NCI-H2029 treated with DMSO at 0.1 percent for 48 hours (cell line): ENCODE measurements around the gene FOXO6.

ENCODE experiments used
- DNase-seq: peaks from one replicate; lab custom pipeline; 2025; lab: John Stamatoyannopoulos, UW

Gene FOXO6

DNA sequence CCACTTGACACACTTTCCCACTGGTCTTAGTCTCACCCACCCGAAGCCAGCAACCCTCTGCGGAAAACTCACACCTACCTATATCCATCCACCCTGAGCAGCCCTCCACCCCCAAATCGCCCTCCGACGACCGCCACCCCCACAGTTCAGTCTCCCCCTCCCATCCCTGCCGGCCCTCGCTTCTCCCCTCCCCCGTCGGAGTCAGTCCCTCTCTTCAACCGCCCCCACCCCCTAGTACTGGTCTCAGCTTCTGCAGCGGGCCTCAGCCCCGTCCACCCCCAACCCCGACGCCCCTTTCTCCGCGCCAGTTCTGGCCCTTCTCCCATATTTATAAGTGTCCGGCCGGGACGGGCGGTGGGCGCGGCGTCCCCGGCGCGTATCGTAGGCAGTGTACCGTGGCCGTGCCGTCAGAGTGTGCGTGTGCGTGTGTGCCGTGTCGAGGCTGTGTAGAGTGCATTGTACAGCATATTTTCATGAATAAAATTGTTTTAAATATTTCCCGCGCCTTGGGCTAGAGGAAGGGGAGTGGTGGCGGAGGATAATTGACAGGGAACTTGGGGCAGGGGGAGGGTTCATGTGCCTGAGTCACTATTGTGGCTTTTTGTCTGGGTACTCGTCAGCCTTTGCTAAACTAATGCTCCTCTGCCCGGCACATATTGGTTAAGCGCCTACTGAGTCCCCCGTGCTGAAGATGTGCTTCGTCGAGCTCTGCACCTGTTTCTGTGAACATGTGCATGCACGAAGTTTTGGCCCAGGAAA lies 22.0 kb downstream of the FOXO6 start:
- DNase-seq = no peak

GRCh38 chr1:41384579-41384978 lies 23.3 kb downstream of the FOXO6 start:
- DNase-seq = no peak

- no peak for DNase-seq
Observed at GRCh38 chr1:41385398-41386195, 24.4 kb downstream of the FOXO6 start.

DNA sequence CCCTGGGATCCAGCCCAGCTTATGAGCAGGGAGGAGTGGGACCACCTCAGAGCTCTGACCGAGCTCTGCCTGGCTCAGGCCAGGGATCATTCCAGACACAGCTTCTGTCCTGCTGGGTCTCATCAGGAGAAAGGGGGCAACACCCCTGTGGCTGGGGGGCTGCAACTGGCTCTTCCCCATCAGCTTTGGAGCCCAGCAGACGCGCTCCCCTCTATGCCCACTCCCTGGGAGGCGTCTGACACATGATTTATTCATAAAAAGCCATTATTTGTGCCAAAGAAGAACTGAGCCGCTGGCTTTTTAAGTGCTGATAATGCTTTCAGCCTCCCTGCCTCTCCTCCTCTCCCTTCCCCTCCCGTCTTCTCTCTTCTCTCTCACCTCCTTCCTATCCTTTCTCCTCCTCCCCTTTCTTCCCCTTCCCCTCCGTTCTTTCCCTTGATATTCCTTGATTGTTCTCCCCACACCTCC lies 25.0 kb downstream of the FOXO6 start:
- DNase-seq = no peak

DNA sequence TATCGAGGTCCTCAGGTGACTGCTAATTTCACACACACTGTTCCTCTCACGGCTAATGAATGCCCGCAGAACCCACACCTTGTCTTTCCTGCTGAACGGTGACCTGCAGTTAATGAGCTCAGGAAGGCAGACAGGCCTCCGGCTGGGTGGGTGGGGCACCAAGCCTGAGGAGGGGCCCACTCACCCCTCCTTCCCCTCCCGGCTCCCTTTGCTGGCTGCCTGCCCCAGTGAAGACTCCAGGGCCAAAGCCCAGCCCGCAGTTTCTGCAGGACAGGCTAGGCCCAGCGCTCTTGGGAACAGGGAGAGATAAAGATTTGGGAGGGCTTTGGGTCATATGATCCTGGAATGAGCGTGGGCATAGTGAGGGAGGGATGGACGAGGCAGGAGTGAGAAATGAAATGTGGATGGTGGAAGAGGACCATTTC lies 26.4 kb downstream of the FOXO6 start:
- DNase-seq = peak; percentile 100

DNA sequence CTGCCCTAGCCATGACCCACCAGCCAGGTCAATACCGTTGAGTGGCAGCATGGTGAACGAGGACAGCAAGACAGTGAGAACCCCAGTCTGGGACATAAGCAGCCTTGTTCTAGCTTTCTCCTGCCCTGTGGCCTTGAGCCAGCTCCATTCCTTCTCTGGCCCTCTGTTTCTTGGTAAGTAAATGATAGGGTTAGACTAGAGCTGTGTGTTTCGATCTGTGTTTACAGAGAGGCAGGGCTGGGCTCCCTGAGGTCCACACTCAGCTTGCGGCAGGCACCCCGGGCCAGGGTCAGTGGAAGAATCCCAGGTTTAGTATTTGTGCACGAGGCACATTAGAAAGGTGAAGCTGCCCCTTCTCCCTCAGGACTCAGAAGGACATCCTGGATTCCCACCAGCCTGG lies 27.3 kb downstream of the FOXO6 start:
- DNase-seq = no peak

GRCh38 chr1:41389009-41389408 lies 27.8 kb downstream of the FOXO6 start:
- no peak for DNase-seq

- DNase-seq = peak; percentile 100
Observed at GRCh38 chr1:41390166-41390565, 28.9 kb downstream of the FOXO6 start.

DNA sequence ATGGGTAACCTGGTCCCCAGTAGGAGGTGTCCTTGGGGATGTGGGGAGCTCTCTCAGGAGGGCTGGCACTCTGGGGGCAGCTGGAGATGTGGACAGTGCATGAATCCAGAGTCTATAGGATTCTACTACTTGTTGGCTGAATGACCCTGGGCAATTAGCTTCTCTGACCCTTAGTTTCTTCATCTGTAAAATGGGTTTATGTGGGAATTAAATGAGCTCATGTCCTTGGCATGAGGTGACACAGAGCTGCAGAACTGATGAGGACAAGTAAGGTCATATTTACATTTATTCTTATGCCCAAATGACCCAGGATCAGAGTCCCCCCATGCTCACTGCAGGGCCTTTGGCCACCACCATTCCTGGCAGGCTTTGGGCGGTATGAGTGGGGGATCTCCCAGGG lies 29.3 kb downstream of the FOXO6 start:
- peak; percentile 96 for DNase-seq

DNA sequence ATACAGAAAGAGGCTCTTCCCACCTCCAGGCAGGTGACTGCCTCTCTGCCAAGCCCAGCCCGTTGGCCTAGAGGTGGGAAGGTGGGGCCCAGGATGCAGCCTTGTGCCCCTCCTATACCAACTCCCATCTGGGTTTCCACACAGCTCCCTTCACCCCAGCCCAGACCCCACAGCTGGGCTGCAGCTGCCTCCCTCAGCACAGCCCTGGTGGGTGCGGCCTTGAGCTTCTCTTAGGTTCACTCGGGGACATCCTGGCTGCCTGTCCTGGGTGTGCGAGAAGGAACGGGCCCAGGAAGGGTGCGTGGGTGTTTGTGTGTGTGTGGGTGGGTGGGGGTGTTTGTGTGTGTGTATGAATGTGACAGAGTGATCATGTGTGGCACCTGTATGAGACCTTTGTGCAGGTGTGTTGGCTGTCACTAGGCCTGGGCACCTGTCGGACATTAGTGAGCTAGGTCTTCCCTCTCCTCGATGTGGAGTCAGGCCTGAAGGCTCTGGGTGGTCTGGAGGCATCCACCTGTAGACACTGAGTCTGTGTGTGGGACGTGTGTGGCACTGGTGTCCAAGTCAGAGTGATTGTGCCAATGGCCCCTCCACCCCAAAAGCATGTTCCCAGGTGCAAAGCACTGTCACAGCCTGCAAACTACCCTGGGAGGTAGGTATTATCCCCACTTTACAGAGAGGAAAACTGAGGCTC lies 30.7 kb downstream of the FOXO6 start:
- peak; percentile 90 for DNase-seq

DNA sequence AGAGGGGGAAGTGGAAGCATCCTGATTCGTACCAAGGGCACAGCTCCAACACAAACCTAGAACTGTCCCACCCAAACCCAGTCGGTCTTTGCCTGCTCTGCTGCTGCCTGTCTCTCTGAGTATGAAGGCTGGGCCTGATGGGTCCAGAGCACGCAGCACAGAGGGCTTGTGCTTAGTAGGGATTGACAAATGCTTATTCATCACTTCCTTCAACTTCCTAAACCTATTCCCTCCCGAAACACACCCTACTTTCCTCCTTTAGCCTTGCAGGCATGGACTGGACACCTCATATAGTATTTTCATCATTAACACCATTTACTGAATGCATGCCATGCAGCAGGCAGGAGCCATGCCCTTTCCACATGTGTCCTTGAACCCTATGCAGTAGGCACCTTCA lies 31.3 kb downstream of the FOXO6 start:
- no peak for DNase-seq

- DNase-seq = no peak
Observed at GRCh38 chr1:41393716-41394368, 32.6 kb downstream of the FOXO6 start.

DNA sequence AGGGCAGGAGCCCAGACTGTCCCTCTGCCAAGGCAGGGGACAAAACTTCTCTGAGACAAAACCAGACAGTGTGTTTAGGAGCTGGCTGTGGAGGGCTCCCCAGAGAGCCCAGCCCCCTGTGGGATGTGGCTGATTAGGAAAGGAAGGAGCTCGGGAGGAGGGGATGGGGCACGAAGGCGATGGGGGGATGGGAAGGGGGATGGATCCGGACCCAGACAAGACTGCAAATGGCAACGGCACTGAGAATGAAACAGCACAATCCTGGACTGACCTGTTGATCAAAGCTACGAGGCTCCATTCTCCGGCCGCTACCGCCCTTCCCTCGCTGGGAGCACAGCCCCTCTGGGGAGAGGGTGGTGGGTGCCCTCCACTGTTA lies 33.1 kb downstream of the FOXO6 start:
- DNase-seq = no peak

DNA sequence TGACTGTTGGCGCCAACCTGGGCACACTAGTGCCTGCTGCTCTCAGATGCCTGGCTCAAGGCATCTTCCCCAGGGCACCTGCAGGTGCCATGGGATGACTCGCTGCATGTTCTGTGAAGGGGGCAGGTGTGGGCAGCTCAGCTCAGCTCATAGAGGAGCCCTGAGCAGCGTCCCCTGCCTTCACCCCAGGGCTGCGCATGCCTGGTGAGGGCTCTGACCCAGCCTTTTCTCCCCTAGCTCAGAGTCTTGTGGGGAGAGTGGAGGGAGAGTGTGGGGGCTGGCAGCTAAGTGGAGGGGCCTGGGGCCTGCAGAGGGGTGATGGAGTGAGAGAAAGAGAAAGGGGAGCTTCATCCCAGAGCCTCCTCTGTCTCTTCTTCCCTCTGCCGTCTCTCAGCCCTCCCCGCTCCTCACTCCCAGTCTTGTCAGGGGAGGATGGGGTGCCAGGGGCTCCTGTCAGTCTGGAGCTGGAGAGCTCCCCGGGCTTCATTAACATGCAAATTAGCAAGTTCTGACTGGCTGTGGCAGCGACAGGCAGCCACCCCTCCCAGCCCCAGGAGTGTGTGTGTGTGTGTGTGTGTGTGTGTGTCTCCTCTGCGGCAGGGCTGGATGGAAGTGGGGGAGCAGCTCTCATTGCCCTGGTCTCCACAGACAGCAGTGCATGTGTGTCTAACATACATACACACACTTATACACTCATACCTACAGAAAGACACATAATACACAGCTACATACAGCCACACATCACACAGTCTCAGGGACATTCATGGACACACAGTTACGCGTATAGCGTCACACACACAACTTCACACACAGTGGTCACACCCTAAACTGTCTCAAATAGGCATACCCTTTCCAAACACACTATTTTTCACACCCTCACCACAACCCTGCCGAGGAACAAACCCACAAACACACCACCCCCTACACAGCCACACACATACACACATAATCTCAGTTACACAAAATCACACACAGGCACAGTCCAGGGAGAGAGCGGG lies 34.0 kb downstream of the FOXO6 start:
- peak; percentile 87 for DNase-seq

GRCh38 chr1:41396084-41396483 lies 34.9 kb downstream of the FOXO6 start:
- DNase-seq = no peak

DNA sequence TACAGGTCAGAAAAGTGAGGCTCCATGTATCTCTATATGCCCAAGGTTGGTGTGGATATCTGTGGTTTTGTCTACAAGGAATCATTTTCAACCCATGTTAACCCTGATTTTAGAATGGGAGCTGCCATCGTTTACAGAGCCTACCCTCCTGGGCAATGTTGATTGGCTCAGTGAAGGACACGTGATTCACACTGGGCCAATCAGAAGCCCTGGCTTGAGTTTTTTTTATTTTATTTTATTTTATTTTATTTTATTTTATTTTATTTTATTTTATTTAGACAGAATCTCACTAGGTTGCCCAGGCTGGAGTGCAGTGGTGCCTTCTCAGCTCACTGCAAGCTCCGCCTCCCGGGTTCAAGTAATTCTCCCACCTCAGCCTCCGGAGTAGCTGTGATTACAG lies 35.8 kb downstream of the FOXO6 start:
- DNase-seq = no peak

GRCh38 chr1:41397753-41398330 lies 36.6 kb downstream of the FOXO6 start:
- peak; percentile 100 for DNase-seq

DNA sequence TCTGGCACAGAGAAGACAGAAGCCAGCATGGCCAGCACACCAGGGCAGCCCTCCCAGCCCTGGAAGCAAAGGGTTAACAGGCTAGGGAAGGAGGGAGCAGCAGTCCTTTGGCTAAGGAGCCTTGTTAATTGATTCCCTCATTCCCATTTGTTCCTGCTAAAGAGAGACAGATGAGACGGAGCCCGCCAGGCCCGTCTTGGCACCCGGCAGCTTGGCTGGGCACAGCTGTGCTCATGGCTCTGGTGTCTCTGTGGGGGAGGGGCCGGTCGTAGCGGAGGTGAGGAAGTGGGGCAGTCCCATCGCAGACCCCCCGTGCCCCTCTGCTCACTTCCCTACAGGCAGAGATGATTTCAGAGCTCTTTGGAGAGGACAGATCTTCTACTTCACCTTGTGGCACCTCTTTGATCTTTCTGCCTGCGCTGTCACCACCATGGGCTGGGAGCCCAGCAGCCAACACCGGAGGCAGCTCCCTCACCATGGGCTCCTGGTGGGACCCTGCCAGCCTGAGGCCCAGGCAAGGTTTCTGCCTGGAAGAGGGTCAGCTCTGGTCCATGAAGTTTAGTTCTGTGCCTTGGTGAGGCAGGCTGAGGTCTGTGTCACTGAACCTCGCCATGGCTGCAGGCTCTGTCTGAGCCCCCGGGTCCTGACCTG lies 38.0 kb downstream of the FOXO6 start:
- DNase-seq = peak; percentile 100

GRCh38 chr1:41400225-41400624 lies 39.0 kb downstream of the FOXO6 start:
- DNase-seq = peak; percentile 100

- no peak for DNase-seq
Observed at GRCh38 chr1:41401899-41402298, 40.7 kb downstream of the FOXO6 start.
